ENCODE results near the gene IFITM5. TPM values are rescaled to one million over a fixed set of nuclear protein-coding genes. Genes with fewer than 3 reads are reported as not detected.
A peak's percentile ranks its signal among the peaks of the same experiment; 100 is the strongest.

IFITM5 gene
- total and polyA plus RNA-seq, 9 of the 15 experiments (the other 6 are each of a cell fraction or from before 2014, with no cell fraction given) = 0.19 TPM; not detected in 8

DNA sequence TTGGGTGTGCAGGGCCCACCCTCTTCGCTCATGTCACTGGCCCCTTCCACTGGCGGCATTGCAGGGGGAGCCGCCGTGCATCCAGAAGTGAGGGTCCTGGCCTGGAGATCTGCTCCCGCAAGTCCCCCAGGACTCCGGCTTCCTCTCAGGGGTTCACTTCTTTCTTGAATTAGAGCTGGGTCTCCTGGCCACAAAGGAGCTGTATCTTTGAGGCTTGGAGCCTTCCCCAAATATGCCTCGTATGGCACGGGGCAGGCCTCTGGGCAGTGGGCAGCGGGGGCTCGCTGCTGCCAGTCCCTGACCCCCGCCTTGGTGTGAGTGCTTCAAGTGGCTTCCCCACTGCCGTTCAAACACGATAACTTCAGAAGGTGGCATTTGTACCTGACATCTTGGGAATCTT, 28.7 kb upstream of the IFITM5 start:
- Histone ChIP-seq H3K4me1 (replicated peaks in 1 of 2; ENCODE audit: control insufficient read depth in 2 of 2, insufficient read depth in 2 of 2, low read length in 2 of 2) (peaks cover 51 to 58% of the 10 kb centered on the region in 2 experiments), H3K27me3 (ENCODE audit: control insufficient read depth in 2 of 2, insufficient read depth in 2 of 2, low read length in 2 of 2) (no peaks in the 10 kb centered on the region), H2AFZ (ENCODE audit: low read depth, low read length) (no peak overlapping the region), H3K4me2 (ENCODE audit: insufficient read depth, low read length) (peak overlapping the region; percentile 76), H3K79me2 (ENCODE audit: control insufficient read depth, insufficient read depth, low read length) (peaks cover 29% of the 10 kb centered on the region), H3K9me3 (replicated peaks; ENCODE audit: control insufficient read depth, insufficient read depth, low read depth, low read length) (peaks cover 4% of the 10 kb centered on the region; the same call in 1 of the 2 replicates), H3K9ac (ENCODE audit: insufficient read depth in 1 of 2, low read depth in 2 of 2, low read length in 2 of 2) (peak overlapping the region; percentile 73 to 88), H3K4me3 (peak overlapping the region; percentile 43), H4K20me1 (replicated peaks; ENCODE audit: control insufficient read depth, insufficient read depth, low read length) (no peaks in the 10 kb centered on the region), H3K9me1 (ENCODE audit: control insufficient read depth, insufficient read depth, low read length) (no peaks in the 10 kb centered on the region), H3K27ac (ENCODE audit: extremely low read depth, low read depth, low read length) (peak overlapping the region; percentile 88), H3K36me3 (ENCODE audit: control insufficient read depth, insufficient read depth, low read length) (no peaks in the 10 kb centered on the region)
- DNase-seq (ENCODE audit: extremely low read depth in 1 of 4, low spot score in 3 of 4) (peak in 1 of 4 experiments; percentile 7), ATAC-seq (no peak), FAIRE-seq (no peak)
- ChIA-PET CTCF (ENCODE audit: low intra/inter-chr PET ratio) (no interaction called here), POLR2A (interaction anchor here (0.9 to 3.1 kb wide), 6 partner anchors 8 to 120 kb away, joined by 3 to 21 read pairs (median 8); partner anchors contain the start of genes BET1L and RIC8A)
- intact Hi-C loops (cut with micrococcal nuclease) = no loop called here
- 46% methylated on average over 12 of the region's 13 CpGs for WGBS (ENCODE audit: insufficient coverage, low coverage, missing lambda C conversion rate)
- TF ChIP-seq, protein P1, sequence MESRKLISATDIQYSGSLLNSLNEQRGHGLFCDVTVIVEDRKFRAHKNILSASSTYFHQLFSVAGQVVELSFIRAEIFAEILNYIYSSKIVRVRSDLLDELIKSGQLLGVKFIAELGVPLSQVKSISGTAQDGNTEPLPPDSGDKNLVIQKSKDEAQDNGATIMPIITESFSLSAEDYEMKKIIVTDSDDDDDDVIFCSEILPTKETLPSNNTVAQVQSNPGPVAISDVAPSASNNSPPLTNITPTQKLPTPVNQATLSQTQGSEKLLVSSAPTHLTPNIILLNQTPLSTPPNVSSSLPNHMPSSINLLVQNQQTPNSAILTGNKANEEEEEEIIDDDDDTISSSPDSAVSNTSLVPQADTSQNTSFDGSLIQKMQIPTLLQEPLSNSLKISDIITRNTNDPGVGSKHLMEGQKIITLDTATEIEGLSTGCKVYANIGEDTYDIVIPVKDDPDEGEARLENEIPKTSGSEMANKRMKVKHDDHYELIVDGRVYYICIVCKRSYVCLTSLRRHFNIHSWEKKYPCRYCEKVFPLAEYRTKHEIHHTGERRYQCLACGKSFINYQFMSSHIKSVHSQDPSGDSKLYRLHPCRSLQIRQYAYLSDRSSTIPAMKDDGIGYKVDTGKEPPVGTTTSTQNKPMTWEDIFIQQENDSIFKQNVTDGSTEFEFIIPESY (CRISPR knock-in tag; IDR thresholded peaks at IDR 0.05) = 0 out of 2 replicates have a peak, but pooled peaks have one; percentile 39
- TF ChIP-seq, protein P2, sequence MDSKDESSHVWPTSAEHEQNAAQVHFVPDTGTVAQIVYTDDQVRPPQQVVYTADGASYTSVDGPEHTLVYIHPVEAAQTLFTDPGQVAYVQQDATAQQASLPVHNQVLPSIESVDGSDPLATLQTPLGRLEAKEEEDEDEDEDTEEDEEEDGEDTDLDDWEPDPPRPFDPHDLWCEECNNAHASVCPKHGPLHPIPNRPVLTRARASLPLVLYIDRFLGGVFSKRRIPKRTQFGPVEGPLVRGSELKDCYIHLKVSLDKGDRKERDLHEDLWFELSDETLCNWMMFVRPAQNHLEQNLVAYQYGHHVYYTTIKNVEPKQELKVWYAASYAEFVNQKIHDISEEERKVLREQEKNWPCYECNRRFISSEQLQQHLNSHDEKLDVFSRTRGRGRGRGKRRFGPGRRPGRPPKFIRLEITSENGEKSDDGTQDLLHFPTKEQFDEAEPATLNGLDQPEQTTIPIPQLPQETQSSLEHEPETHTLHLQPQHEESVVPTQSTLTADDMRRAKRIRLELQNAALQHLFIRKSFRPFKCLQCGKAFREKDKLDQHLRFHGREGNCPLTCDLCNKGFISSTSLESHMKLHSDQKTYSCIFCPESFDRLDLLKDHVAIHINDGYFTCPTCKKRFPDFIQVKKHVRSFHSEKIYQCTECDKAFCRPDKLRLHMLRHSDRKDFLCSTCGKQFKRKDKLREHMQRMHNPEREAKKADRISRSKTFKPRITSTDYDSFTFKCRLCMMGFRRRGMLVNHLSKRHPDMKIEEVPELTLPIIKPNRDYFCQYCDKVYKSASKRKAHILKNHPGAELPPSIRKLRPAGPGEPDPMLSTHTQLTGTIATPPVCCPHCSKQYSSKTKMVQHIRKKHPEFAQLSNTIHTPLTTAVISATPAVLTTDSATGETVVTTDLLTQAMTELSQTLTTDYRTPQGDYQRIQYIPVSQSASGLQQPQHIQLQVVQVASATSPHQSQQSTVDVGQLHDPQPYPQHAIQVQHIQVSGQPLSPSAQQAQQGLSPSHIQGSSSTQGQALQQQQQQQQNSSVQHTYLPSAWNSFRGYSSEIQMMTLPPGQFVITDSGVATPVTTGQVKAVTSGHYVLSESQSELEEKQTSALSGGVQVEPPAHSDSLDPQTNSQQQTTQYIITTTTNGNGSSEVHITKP (IDR thresholded peaks at IDR 0.05; ENCODE audit: partially characterized antibody) = peak; percentile 87
- TF ChIP-seq POLR2G (IDR thresholded peaks at IDR 0.05; ENCODE audit: low read depth, low read length) (peak; percentile 46; the same call in 1 of the 2 replicates), HMGN3 (IDR thresholded peaks at IDR 0.05; ENCODE audit: borderline replicate concordance, extremely low read depth, insufficient read length, low read depth, low read length) (peak; percentile 31), SIN3B (IDR thresholded peaks at IDR 0.05; ENCODE audit: low read depth) (no peak), RBFOX2 (IDR thresholded peaks at IDR 0.05; ENCODE audit: low read depth, low read length) (peak; percentile 57), ZBTB8A (IDR thresholded peaks at IDR 0.05; ENCODE audit: partially characterized antibody) (no peak), CCNT2 (IDR thresholded peaks at IDR 0.05; ENCODE audit: borderline replicate concordance, extremely low read depth, insufficient read length, low read depth, low read length) (peak; percentile 17), ZBTB7A (IDR thresholded peaks at IDR 0.05; ENCODE audit: borderline replicate concordance, control insufficient read depth, low read depth, low read length) (peak; percentile 46; the same call in 1 of the 2 replicates)
- TF ChIP-seq, protein P3, sequence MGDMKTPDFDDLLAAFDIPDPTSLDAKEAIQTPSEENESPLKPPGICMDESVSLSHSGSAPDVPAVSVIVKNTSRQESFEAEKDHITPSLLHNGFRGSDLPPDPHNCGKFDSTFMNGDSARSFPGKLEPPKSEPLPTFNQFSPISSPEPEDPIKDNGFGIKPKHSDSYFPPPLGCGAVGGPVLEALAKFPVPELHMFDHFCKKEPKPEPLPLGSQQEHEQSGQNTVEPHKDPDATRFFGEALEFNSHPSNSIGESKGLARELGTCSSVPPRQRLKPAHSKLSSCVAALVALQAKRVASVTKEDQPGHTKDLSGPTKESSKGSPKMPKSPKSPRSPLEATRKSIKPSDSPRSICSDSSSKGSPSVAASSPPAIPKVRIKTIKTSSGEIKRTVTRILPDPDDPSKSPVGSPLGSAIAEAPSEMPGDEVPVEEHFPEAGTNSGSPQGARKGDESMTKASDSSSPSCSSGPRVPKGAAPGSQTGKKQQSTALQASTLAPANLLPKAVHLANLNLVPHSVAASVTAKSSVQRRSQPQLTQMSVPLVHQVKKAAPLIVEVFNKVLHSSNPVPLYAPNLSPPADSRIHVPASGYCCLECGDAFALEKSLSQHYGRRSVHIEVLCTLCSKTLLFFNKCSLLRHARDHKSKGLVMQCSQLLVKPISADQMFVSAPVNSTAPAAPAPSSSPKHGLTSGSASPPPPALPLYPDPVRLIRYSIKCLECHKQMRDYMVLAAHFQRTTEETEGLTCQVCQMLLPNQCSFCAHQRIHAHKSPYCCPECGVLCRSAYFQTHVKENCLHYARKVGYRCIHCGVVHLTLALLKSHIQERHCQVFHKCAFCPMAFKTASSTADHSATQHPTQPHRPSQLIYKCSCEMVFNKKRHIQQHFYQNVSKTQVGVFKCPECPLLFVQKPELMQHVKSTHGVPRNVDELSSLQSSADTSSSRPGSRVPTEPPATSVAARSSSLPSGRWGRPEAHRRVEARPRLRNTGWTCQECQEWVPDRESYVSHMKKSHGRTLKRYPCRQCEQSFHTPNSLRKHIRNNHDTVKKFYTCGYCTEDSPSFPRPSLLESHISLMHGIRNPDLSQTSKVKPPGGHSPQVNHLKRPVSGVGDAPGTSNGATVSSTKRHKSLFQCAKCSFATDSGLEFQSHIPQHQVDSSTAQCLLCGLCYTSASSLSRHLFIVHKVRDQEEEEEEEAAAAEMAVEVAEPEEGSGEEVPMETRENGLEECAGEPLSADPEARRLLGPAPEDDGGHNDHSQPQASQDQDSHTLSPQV (IDR thresholded peaks at IDR 0.05) = peak; percentile 43; the same call in 1 of the 2 replicates
- BruUV-seq (replicated peaks) = no TSS peak
- in situ Hi-C loops (cut with MboI) = no loop called here

All from K562 (cell line).